ENCODE results near the gene PLCH2.

PLCH2 gene

DNA sequence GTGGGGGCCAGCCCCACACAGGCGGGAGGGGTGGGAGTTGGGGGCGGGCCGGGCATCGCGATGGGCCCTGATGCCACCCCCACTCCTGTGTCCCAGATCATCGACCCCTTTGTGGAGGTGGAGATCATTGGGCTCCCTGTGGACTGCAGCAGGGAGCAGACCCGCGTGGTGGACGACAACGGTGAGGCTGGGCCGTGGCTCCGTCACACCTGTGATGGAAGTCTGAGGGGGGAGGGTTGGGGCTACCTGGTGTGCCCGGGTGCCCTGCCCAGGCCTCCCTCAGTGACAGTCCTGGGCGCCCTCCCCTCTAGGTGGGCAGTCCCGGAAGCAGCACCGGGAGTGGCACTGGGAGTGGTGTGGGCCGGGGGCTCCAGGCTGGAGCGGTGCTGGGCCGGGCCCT lies 22.6 kb downstream of the PLCH2 start:
- no peak for DNase-seq (ENCODE audit: low read depth in 2 of 3, low spot score in 1 of 3)

DNA sequence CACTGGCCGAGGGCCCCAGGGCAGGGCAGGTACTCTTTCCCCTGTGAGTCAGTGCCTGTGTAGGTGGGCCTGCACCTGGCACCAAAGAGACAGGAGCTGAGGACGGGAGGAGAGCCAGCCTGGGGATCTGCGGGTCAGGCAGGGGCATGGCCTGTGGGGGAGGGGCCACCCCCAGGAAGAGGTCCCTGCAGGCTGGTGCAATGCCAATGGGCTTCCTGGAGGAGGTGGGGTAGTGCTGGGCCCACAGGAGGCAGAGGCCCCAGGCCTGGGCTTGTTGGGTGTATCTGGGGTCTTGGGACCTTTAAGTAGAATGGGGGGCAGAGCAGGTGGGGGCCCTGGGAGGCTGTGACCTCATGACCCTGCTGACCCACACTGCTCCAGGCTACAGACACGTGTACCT lies 23.2 kb downstream of the PLCH2 start:
- no peak for DNase-seq (ENCODE audit: low read depth in 2 of 3, low spot score in 1 of 3)

DNA sequence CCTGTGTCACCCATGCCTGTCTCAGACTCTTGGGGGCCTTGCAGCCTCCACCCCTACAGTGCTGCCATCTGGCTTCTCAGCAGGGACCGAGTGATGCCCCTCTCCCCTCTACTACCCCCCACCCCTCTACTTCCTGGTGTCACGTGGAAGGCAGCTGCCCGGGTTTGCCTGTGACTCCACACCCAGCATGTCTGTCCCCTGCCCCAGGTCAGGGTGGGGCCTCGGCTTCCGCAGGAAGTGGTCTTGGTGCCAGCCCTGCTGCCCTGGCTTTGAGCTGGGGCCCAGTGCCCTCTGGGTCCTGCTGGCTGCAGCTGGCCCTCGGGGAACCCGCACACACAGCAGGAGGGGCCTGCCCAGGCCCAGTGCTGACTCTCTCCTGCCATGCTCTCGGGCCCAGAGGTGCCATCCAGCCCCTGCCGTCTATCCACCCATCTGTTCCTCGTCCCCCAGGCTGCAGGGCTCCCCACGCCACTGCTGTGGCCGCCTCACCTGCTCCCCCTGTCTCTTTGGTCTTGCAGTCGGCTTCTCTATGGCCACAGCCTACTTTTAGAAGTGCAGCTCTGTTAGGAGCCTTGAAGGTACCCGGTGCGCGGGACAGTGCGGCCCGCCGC lies 24.0 kb downstream of the PLCH2 start:
- DNase-seq (ENCODE audit: low read depth in 2 of 3, low spot score in 1 of 3) = no peak

DNA sequence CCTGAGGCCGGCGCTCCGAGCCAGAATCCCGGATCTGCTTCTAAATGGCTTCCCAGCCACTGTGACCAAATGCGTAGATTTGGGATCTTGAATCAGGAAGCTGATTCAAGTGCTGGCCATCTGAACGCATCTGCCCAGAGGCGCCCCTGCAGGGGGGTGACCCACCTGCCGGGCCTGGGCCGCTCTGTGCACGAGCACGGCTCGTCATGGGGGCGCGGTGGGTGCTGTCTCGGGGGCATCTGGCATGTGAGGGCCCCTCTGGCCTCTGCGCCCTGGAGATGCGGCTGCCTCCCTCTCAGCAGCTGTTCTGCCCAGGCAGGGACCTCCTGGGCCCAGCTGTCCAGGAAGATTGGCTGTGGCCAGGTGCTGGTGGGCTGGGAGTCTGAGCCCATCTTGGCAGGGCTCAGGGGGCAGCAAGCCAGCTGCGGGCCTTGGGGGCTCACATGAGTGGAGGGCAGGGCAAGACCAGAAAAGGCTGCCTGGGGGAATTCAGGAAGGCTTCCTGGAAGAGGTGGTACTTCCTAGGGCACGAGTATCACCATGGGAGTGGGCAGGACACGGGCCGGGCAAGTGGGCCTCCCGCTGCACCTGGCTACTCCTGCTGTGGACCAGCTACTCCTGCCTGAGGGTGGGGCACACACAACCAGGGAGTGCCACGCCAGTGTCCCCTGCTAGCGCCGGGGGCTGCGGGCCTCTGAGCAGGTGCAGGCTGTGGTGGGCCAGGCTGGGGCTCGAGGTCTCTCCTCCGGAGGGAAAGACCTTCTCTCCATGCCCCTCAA lies 25.1 kb downstream of the PLCH2 start:
- no peak for DNase-seq (ENCODE audit: low read depth in 2 of 3, low spot score in 1 of 3)

DNA sequence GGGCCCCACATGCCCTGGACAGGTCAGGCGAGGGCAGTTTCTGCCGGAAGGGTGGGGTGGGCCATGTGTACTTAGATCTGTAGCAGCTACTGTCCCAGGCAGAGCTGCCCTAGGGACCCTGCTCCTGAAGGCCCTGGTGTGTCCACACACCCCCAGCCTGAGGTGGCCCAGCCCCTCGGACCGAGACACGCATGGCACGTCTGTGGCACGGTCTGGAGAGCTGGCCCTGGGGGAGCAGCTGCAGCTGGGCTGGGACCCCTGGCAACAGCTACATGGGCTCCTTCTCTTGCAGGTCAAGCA lies 25.7 kb downstream of the PLCH2 start:
- no peak for DNase-seq (ENCODE audit: low read depth in 2 of 3, low spot score in 1 of 3)

DNA sequence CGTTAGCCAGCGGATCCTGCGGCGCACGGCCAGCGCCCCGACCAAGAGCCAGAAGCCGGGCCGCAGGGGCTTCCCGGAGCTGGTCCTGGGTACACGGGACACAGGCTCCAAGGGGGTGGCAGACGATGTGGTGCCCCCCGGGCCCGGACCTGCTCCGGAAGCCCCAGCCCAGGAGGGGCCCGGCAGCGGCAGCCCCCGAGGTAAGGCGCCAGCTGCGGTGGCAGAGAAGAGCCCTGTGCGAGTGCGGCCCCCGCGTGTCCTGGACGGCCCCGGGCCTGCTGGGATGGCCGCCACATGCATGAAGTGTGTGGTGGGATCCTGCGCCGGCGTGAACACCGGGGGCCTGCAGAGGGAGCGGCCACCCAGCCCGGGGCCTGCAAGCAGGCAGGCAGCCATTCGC lies 26.1 kb downstream of the PLCH2 start:
- DNase-seq (ENCODE audit: low read depth in 2 of 3, low spot score in 1 of 3) = no peak

DNA sequence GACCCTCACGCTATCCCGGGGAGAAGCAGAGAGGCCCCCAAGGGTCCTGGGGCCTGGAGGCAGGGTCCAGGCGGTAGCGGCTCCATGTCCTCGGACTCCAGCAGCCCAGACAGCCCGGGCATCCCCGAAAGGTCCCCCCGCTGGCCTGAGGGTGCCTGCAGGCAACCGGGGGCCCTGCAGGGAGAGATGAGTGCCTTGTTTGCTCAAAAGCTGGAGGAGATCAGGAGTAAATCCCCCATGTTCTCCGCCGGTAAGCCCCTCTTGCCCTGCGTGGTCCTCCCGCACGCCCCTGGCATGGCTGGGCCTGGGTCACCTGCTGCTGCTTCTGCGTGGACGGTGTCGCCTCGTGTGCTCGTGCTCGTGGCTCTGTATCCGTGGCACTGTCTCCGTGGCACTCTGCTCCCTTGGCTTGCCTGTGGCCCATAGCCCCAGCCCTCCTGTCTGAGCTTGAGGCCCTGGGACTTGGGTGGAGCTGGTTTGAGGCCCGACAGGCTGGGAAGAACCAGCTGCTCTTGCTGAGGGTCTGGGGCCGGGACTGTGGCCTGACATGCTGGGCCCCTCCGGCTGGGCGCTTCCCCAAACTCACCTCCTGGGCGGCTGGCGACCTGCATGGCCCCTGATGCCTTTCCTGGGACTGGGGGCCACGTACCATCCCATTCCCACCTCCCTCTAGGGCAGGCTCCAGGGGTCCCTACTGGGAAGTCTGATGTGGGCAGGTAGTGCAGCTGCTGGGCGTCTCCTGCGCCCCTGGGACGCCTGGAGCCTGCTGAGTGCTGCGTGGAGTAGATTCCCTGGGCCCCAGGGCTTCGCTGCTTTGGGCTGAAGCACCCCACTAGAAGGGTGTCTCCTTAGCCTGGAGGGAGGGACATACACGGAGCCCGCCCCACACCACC lies 26.8 kb downstream of the PLCH2 start:
- no peak for DNase-seq (ENCODE audit: low read depth in 2 of 3, low spot score in 1 of 3)

DNA sequence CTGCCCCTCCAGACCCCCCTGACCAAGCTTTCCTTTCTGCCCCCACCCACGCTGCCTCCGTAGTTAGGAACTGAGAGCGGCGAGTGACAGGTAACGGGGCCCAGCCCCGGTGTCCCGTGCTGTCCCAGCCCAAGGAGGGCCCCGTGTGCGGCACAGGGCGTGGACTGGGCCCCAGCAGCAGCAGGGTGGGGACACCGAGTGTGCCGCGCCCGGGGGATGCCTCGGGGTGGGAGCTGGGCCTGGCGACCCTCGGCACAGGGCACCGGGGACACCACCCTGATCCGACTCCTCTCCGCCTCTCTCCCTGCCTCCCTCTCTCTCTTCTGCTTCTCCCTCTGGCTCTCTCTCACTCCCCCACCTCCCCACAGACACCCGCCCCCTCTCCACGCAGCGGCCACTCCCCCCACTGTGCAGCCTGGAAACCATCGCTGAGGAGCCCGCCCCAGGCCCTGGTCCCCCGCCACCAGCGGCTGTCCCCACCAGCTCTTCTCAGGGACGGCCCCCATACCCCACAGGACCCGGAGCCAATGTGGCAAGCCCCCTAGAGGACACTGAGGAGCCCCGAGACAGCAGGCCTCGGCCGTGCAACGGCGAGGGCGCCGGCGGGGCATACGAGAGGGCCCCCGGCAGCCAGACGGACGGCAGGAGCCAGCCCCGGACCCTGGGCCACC lies 27.6 kb downstream of the PLCH2 start:
- DNase-seq (ENCODE audit: low read depth in 2 of 3, low spot score in 1 of 3) = no peak

DNA sequence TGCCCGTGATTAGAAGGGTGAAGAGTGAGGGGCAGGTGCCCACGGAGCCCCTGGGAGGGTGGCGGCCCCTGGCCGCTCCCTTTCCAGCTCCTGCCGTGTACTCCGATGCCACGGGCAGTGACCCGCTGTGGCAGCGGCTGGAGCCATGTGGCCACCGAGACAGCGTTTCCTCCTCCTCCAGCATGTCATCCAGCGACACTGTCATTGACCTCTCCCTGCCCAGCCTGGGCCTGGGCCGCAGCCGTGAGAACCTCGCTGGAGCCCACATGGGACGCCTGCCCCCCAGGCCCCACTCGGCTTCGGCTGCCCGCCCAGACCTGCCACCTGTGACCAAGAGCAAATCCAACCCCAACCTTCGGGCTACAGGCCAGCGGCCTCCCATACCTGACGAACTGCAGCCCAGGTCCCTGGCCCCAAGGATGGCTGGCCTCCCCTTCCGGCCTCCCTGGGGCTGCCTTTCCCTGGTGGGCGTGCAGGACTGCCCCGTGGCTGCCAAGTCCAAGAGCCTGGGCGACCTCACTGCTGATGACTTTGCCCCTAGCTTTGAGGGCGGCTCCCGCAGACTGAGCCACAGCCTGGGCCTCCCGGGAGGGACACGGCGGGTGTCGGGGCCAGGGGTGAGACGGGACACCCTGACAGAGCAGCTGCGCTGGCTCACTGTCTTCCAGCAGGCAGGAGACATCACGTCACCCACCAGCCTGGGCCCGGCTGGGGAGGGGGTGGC lies 28.3 kb downstream of the PLCH2 start:
- DNase-seq (ENCODE audit: low read depth in 2 of 3, low spot score in 1 of 3) = no peak

DNA sequence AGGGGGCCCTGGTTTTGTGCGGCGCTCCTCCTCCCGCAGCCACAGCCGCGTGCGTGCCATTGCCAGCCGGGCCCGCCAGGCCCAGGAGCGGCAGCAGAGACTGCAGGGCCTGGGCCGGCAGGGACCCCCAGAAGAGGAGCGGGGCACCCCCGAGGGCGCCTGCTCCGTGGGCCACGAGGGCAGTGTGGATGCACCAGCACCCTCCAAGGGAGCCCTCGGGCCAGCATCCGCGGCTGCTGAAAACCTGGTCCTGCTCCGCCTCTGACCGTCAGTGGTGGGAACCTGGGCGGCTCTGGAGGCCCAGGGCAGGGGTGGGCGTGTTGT lies 28.8 kb downstream of the PLCH2 start:
- no peak for DNase-seq (ENCODE audit: low read depth in 2 of 3, low spot score in 1 of 3)

DNA sequence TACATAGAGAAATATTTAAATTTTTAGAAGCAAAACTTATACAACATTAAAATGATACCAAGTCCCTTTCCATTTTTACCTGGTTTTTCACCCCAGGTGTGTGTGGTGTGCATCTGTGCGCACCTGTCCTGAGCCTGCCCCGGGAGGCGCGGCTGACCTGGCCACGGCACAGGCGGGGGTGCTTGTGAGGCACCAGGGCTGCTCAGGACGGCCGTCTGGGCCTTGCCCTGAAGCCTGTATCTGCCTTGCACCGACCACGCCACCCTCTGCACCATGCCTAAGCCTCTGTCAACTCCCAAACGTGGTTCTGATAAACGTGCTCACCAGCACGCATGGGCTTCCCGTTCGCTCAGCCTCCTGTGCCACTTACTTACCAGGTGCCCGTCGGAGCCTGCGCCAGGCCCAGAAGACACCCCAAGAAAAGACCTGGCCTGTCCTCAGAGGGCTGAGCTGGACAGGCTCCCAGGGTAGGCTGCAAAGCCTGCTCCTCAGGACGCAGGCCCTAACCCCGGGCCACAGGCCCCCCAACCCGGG lies 29.4 kb downstream of the PLCH2 start:
- no peak for DNase-seq (ENCODE audit: low read depth in 2 of 3, low spot score in 1 of 3)

DNA sequence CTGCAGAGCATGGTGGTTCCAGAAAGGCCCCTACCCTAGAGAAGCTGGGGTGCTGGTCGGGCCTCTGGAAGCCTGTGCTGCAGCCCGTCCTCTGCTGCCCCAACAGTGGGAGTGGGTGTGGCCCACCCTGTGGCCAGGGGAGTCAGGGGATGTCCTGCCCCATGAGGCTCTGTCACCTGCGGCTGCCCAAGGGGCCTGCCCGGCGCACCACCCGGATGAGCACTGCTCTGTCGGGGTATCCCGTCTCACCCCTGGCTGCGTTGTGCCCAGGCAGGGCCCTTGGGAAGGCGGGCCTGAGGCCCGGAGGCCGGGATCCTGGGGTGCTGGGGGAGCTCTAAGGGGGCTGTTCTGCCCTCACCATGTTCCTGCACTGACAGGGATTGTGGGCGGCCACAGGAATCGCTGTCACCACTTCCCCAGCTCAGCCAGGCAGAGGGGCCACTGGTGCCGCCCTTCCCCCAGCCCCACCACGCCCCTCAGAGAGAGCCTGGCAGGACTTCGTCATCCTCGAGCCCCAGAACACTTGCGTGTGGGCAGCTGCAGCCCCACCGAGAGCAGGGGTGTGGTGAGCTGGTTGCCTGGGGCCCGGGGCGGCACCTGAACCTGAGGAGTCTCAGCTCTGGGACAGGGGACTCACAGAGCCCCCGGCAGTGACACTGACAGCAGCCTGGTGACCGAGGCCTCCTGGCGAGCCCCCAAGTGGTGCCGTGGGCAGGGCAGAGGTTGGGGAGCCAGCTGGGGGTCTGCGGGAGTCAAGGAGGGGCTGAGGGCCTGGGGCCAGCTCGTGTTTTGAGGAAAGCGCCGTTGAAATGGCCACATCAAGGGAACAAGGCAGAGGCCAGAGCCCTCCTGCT lies 30.1 kb downstream of the PLCH2 start:
- no peak for DNase-seq (ENCODE audit: low read depth in 2 of 3, low spot score in 1 of 3)

DNA sequence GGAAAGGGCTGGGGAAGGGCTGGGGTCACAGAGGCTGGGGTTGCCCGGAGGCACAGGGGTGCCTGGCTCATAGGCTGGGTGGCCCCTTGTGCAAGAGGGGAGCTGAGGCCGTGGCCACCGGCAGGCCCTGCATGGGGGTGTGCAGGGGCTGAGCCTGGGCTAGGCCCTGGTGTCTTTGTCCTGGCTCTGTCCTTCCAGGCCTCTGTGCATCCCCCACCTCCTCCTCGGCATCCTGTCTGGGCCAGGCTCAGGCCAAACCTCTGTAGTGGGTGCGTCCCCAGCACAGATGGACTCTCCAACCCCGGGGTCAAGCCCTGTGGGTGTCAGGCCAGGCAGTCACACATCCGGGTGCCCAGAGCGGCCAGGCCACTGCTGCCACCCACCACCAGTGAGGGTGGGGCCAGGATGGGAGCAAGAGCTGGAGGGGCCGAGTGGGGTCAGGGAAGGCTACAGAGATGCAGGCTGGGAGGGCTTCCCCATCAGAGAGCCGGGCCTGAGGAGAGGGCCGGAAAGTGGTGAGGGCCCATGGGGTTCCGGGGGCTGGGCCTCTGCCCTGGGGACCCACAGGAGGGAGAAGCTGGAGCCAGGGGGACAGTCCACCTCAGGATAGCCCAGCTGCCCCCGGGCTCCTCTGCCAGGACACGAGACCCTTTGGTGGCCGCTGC lies 30.9 kb downstream of the PLCH2 start:
- DNase-seq (ENCODE audit: low read depth in 2 of 3, low spot score in 1 of 3) = no peak

DNA sequence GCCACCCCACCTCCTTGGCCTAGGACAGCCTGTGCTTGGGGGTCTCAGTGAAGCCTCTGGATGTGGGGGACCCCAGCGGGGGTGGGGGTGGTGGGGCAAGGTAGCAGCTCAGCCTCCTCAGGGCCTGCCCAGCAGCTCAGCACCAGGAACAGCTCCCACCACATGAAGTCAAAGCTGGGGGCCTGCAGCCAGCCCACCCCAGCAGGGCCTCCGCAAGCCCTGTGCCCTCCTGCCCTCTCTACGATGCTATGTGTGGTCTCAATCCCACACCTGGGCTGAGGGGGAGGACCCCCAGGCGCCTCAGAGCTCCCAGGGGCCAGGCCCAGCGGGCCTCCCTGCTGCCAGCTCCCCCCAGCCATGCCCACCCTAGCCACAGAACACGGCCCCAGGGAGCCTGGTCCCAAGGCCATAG lies 31.7 kb downstream of the PLCH2 start:
- DNase-seq (ENCODE audit: low read depth in 2 of 3, low spot score in 1 of 3) = no peak

DNA sequence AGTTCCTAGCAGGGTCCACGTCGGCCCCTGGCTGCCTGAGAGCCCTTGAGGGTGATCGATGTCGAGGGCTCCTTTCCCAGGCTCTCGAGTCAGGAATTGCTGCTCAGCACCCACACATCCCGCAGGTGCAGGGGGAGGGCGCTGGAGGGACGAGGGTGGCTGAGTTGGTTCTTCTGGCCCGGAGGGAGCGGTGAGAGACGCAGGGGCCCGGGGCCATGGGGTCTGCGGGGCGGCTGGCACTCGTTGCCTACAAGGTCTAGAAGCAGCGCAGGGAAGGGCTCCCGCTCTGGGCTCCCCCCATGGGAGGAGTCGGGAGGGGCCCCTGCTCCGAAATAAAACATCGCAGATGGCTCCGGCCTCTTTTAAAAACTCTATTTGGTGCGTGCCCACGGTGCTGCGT lies 32.1 kb downstream of the PLCH2 start:
- no peak for DNase-seq (ENCODE audit: low read depth in 2 of 3, low spot score in 1 of 3)

DNA sequence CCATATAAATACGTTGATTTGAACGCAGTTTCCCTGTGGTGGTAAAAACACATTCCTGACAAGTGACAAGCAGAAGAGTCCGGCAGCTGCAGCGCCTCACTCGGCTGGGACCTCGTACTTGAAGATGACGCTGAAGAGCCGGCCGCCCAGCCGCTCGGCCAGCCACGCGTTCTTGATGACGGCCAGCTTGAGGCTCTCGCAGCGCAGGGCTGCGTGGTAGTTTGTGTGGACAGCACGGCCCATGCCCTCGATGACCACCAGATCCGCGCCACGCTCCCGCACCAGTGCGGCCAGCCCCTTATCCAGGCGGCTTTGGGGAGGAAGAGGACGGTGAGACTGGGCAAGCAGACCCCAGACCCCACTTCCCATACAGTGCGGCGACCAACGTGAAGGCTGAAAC lies 32.7 kb downstream of the PLCH2 start:
- no peak for DNase-seq (ENCODE audit: low read depth in 2 of 3, low spot score in 1 of 3)

DNA sequence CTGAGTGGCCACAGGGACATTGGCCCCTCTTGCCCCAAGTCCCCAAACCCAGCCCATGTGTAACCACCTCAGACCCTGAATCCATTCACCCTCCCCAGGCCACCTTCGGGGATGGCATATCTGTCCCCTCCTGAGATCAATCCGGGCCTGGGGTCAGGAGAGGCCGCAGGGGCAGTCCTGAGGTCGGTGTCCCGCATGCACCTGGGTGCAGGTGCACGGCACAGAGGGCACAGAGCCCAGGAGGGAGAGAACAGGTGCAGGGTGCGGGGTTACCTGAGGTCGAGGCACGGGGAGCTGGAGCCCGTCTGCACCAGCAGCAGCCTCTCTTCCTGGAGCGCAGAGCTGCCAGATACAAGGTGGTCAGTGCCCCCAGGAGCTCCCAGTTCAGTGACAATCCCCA lies 33.5 kb downstream of the PLCH2 start:
- DNase-seq (ENCODE audit: low read depth in 2 of 3, low spot score in 1 of 3) = no peak

DNA sequence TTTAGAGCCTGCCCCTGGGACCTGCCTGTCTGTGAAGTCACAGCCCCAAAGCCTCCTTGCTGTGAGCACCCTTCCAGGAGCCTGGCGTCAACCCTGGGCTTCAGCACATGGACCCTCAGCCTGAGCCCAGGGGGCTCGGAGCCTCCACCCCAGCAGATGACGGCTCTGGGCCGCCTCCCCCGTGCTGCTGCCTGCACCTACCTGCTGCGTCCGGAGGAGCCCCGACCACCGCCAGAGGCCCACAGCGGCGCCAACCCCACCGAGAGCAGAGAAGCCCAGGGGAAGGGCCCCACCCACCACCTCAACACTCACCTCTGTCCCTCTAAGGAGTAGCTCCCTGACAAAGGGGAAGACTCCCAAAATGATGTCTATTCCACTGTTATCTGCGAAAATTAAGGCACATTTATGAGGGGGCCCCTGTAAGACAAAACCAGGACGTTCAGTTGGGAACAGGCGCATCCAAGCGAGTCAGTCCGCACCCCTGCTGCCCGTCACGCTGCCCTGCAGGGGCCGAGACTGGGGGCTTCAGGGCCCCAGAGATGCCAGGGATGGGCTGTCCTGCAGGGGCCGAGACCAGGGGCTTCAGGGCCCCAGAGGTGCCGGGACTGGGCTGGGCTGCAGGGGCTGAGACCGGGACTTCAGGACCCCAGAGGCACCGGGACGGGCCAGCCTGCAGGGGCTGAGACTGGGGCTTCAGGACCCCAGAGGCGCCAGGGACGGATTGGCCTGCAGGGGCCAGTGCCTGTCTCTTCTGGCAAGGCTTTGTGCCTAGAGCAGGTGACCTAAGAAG lies 34.5 kb downstream of the PLCH2 start:
- no peak for DNase-seq (ENCODE audit: low read depth in 2 of 3, low spot score in 1 of 3)

Measured in stimulated activated CD4-positive, alpha-beta T cell treated with anti-CD3 and anti-CD28 coated beads, Interleukin-12 subunit alpha, Interleukin-12 subunit beta, amount 100 ng/mL, for 48 hours (primary cell).